NCI-H2227 treated with DMSO at 0.1 percent for 48 hours (cell line): ENCODE measurements around the gene OR5W2.
"Not testable (repeated sequence)": the region's sequence is repeated elsewhere in the genome, so short reads cannot be mapped to it uniquely, and the experiment has no call there.

Experiments used
- DNase-seq: peaks from one replicate; lab custom pipeline; 2025; lab: John Stamatoyannopoulos, UW

OR5W2 gene

GRCh38 chr11:55914482-55914881, at the start of gene OR5W2:
OR5W2 (minus strand) TSS chr11:55914582; CDS start chr11:55914582, 0 bp downstream.
- no peak for DNase-seq

GRCh38 chr11:55956521-55956920, 42.1 kb upstream of the OR5W2 start:
- DNase-seq = no peak

GRCh38 chr11:55949330-55949729, 34.9 kb upstream of the OR5W2 start:
- no peak for DNase-seq

- no peak for DNase-seq
These were observed 28.5 kb upstream of the OR5W2 start for GRCh38 chr11:55942785-55943392.

GRCh38 chr11:55936300-55936699, 21.9 kb upstream of the OR5W2 start, which contains the start of gene OR5I1:
OR5I1 (minus strand) TSS chr11:55936400; CDS start chr11:55936400, 0 bp downstream.
- no peak for DNase-seq

- DNase-seq = no peak
These were observed 6.2 kb upstream of the OR5W2 start for GRCh38 chr11:55920537-55920936.

- DNase-seq = no peak
These were observed 12.1 kb downstream of the OR5W2 start for GRCh38 chr11:55902308-55902707.

GRCh38 chr11:55895216-55895615, 19.2 kb downstream of the OR5W2 start:
- DNase-seq = no peak

GRCh38 chr11:55885481-55885880, 28.9 kb downstream of the OR5W2 start:
- DNase-seq = not testable (repeated sequence)

GRCh38 chr11:55884995-55885394, 29.4 kb downstream of the OR5W2 start:
- DNase-seq = not testable (repeated sequence)

- DNase-seq = not testable (repeated sequence)
These were observed 31.4 kb downstream of the OR5W2 start, which contains the start of gene TRIM51 for GRCh38 chr11:55882997-55883396. TRIM51 (plus strand) TSS chr11:55883297; CDS start chr11:55885429, 2,132 bp downstream.

- peak; percentile 12 for DNase-seq
These were observed 41.2 kb downstream of the OR5W2 start for GRCh38 chr11:55873146-55873545.

GRCh38 chr11:55872731-55873130, 41.7 kb downstream of the OR5W2 start:
- not testable (repeated sequence) for DNase-seq

- DNase-seq = not testable (repeated sequence)
These were observed 47.0 kb downstream of the OR5W2 start for GRCh38 chr11:55867354-55867753.
